NCI-H748 (cell line): ENCODE results near the gene KDM6A.
"Not testable (repeated sequence)": the region's sequence is repeated elsewhere in the genome, so short reads cannot be mapped to it uniquely, and the experiment has no call there.

Experiments used
- DNase-seq: peaks from one replicate; lab custom pipeline; 2025; ENCODE audit not compliant: unreplicated experiment; lab: John Stamatoyannopoulos, UW

The KDM6A gene

GRCh38 chrX:45003085-45003484, 130.1 kb downstream of the KDM6A start:
- peak; percentile 19 for DNase-seq

- DNase-seq = no peak
These were observed 133.2 kb downstream of the KDM6A start for GRCh38 chrX:45006002-45006800.

GRCh38 chrX:45007598-45007997, 134.6 kb downstream of the KDM6A start:
- no peak for DNase-seq

- DNase-seq = no peak
These were observed 136.5 kb downstream of the KDM6A start for GRCh38 chrX:45009371-45010000.

- no peak for DNase-seq
These were observed 138.1 kb downstream of the KDM6A start for GRCh38 chrX:45011131-45011530.

GRCh38 chrX:45011597-45011996, 138.6 kb downstream of the KDM6A start:
- no peak for DNase-seq

GRCh38 chrX:45017946-45018345, 145.0 kb downstream of the KDM6A start:
- no peak for DNase-seq

GRCh38 chrX:45022150-45022549, 149.2 kb downstream of the KDM6A start:
- no peak for DNase-seq

GRCh38 chrX:45024501-45024900, 151.5 kb downstream of the KDM6A start:
- DNase-seq = no peak

GRCh38 chrX:45026036-45026435, 153.0 kb downstream of the KDM6A start:
- DNase-seq = no peak

GRCh38 chrX:45031830-45032378, 158.9 kb downstream of the KDM6A start:
- DNase-seq = no peak

- no peak for DNase-seq
These were observed 162.1 kb downstream of the KDM6A start for GRCh38 chrX:45035071-45035470.

- no peak for DNase-seq
These were observed 163.2 kb downstream of the KDM6A start for GRCh38 chrX:45036161-45036560.

GRCh38 chrX:45040137-45040536, 167.1 kb downstream of the KDM6A start:
- DNase-seq = not testable (repeated sequence)

GRCh38 chrX:45046417-45046816, 173.4 kb downstream of the KDM6A start:
- DNase-seq = no peak

- DNase-seq = peak; percentile 35
These were observed 177.6 kb downstream of the KDM6A start for GRCh38 chrX:45050558-45050957.

GRCh38 chrX:45056428-45057145, 183.6 kb downstream of the KDM6A start:
- no peak for DNase-seq

GRCh38 chrX:45059906-45060305, 186.9 kb downstream of the KDM6A start:
- not testable (repeated sequence) for DNase-seq

GRCh38 chrX:45063319-45064095, 190.5 kb downstream of the KDM6A start:
- DNase-seq = no peak

- DNase-seq = no peak
These were observed 195.6 kb downstream of the KDM6A start for GRCh38 chrX:45068569-45068968.
